ENCODE measurements around the gene RDX.
"Not testable (repeated sequence)": the region's sequence is repeated elsewhere in the genome, so short reads cannot be mapped to it uniquely, and the experiment has no call there.

Gene RDX

GRCh38 chr11:110200241-110200640 lies 96.2 kb downstream of the RDX start:
- in situ Hi-C loops (cut with HindIII; ENCODE audit: low pct_unique_long_range_greater_than_20kb, low sequenced_read_pairs), result no loop called here
- DNase-seq (ENCODE audit: low read depth in 1 of 2, low spot score in 1 of 2), result no peak
- no peak for TF ChIP-seq JUND (IDR thresholded peaks at IDR 0.05; ENCODE audit: low read depth)

DNA sequence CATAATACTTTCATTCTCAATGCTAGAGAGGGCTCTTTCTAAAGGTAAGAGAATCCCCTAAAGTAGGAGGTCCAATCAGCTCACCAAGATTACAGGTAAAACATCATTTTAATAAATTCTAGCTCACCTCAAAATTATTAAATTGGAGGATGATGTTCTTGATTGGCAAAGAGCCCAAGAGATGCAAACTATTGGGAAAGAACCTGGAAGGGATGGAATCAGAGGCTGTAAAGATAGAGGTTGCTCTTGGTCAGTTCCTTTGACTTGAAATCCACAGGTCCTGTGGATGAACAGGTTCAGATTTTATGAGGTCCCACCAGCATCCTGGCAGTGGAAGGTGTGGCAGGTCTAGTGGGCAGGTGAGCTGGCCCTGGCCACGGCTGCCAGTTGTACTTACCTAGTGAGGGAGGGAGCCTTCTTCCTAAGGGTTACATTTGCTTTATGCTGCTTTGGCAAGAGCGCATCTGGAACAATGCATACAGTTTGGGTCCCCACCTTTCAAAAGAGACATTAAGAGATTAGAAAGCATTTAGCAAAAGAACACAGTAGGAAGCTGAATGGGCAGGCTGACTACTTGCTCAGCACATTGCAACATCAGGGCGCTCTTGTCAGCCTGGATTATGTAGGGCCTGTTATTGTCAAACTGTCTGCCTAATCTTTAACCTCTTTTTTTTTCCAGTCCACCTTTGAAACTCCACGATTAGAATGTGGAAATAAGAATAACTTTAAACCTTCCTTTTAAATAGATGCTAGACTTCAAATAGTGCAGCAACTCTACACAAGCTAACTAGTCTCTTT lies 97.0 kb downstream of the RDX start:
- TF ChIP-seq JUND (IDR thresholded peaks at IDR 0.05; ENCODE audit: low read depth), result no peak
- no peak for DNase-seq (ENCODE audit: low read depth in 1 of 2, low spot score in 1 of 2)
- in situ Hi-C loops (cut with HindIII; ENCODE audit: low pct_unique_long_range_greater_than_20kb, low sequenced_read_pairs), result no loop called here

- TF ChIP-seq JUND (IDR thresholded peaks at IDR 0.05; ENCODE audit: low read depth), result no peak
- in situ Hi-C loops (cut with HindIII; ENCODE audit: low pct_unique_long_range_greater_than_20kb, low sequenced_read_pairs), result no loop called here
- no peak for DNase-seq (ENCODE audit: low read depth in 1 of 2, low spot score in 1 of 2)
Measured at GRCh38 chr11:110198031-110198729, 98.2 kb downstream of the RDX start.

DNA sequence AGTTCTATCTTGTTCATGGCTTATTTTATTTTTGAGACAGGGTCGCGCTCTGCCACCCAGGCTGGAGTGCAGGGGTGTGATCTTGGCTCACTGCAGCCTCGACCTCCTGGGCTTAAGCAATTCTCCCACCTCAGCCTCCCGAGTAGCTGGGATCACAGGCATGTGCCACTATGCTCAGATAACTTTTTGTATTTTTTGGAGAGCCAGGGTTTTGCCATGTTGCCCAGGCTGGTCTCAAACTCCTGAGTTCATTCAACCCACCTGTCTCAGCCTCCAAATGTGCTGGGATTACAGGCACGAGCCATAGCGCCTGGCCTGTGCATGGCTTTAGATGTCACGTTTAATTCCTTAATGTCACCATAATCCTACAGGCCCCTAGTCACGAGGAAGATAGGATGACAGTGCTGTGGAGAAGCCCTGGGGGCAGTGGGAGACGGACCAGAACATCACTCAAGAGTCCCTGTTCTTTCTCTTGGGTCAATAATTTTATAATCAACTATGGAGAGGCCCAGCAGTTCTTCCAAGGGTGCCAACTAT lies 99.5 kb downstream of the RDX start:
- no peak for TF ChIP-seq JUND (IDR thresholded peaks at IDR 0.05; ENCODE audit: low read depth)
- in situ Hi-C loops (cut with HindIII; ENCODE audit: low pct_unique_long_range_greater_than_20kb, low sequenced_read_pairs), result no loop called here
- DNase-seq (ENCODE audit: low read depth in 1 of 2, low spot score in 1 of 2), result no peak

DNA sequence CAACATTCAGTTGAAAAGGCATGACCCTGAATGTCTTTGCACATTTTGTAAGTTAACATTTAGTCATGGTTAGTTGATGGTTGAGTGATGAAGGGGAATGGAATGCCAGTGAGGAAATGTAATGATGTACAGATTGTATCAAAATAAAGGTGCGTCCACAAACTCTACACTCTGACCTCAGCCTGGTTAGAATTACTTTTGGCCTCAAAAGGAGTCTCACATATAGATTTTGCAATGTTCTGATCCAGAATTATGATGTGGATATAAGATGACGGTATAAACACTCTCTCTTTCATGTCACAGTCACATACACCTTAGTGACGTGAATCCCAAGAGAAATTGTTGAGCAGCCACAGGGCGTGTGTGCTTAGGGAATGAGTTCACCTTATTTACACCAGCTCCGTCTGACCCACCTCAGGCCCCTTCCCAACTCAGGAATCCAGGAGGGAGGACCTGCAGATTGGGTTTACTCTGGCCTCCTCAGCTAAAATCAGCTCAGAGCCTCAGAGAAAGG lies 100.1 kb downstream of the RDX start:
- in situ Hi-C loops (cut with HindIII; ENCODE audit: low pct_unique_long_range_greater_than_20kb, low sequenced_read_pairs), result no loop called here
- peak in 1 of 2 experiments; percentile 39 for DNase-seq (ENCODE audit: low read depth in 1 of 2, low spot score in 1 of 2)
- no peak for TF ChIP-seq JUND (IDR thresholded peaks at IDR 0.05; ENCODE audit: low read depth)

- in situ Hi-C loops (cut with HindIII; ENCODE audit: low pct_unique_long_range_greater_than_20kb, low sequenced_read_pairs); DNase-seq (ENCODE audit: low read depth in 1 of 2, low spot score in 1 of 2): not testable (repeated sequence)
Measured at GRCh38 chr11:110194211-110194766, 102.1 kb downstream of the RDX start.

- DNase-seq (ENCODE audit: low read depth in 1 of 2, low spot score in 1 of 2); in situ Hi-C loops (cut with HindIII; ENCODE audit: low pct_unique_long_range_greater_than_20kb, low sequenced_read_pairs): not testable (repeated sequence)
Measured at GRCh38 chr11:110192604-110193282, 103.7 kb downstream of the RDX start.

DNA sequence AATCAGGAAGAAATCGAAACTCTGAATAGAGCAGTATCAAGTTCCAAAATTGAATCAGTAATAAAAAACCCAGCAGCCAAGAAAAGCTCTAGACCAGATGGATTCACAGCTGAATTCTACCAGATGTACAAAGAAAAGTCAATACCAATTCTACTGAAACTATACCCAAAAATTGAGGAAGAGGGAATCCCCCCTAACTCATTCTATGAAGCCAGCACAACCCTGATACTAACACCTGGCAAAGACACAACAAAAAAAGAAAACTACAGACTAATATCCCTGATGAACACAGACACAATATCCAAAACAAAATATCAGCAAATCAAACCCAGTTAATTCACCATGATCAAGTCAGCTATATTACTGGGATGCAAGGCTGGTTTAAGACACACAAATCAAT lies 105.5 kb downstream of the RDX start:
- TF ChIP-seq JUND (IDR thresholded peaks at IDR 0.05; ENCODE audit: low read depth), result no peak
- no peak for DNase-seq (ENCODE audit: low read depth in 1 of 2, low spot score in 1 of 2)
- in situ Hi-C loops (cut with HindIII; ENCODE audit: low pct_unique_long_range_greater_than_20kb, low sequenced_read_pairs), result no loop called here

- in situ Hi-C loops (cut with HindIII; ENCODE audit: low pct_unique_long_range_greater_than_20kb, low sequenced_read_pairs), result no loop called here
- peak in 1 of 2 experiments; percentile 18 for DNase-seq (ENCODE audit: low read depth in 1 of 2, low spot score in 1 of 2)
- TF ChIP-seq JUND (IDR thresholded peaks at IDR 0.05; ENCODE audit: low read depth), result no peak
Measured at GRCh38 chr11:110187731-110188130, 108.7 kb downstream of the RDX start.

- no peak for DNase-seq (ENCODE audit: low read depth in 1 of 2, low spot score in 1 of 2)
- TF ChIP-seq JUND (IDR thresholded peaks at IDR 0.05; ENCODE audit: low read depth), result no peak
- in situ Hi-C loops (cut with HindIII; ENCODE audit: low pct_unique_long_range_greater_than_20kb, low sequenced_read_pairs), result no loop called here
Measured at GRCh38 chr11:110186867-110187266, 109.5 kb downstream of the RDX start.

- no peak for TF ChIP-seq JUND (IDR thresholded peaks at IDR 0.05; ENCODE audit: low read depth)
- in situ Hi-C loops (cut with HindIII; ENCODE audit: low pct_unique_long_range_greater_than_20kb, low sequenced_read_pairs), result no loop called here
- DNase-seq (ENCODE audit: low read depth in 1 of 2, low spot score in 1 of 2), result no peak
Measured at GRCh38 chr11:110186456-110186855, 110.0 kb downstream of the RDX start.

GRCh38 chr11:110185599-110185998 lies 110.8 kb downstream of the RDX start:
- DNase-seq (ENCODE audit: low read depth in 1 of 2, low spot score in 1 of 2), result no peak
- no peak for TF ChIP-seq JUND (IDR thresholded peaks at IDR 0.05; ENCODE audit: low read depth)
- in situ Hi-C loops (cut with HindIII; ENCODE audit: low pct_unique_long_range_greater_than_20kb, low sequenced_read_pairs), result no loop called here

All from T47D (cell line).